Measurements from ENCODE around the gene TRIM10. TPM values are rescaled to one million over a fixed set of nuclear protein-coding genes. Genes with fewer than 3 reads are reported as not detected.

The TRIM10 gene
- total and polyA plus RNA-seq, 2 experiments from 2014 or later: 0.31 TPM; not detected in 1

- no peaks in the 10 kb centered on the region for H3K4me1 ChIP-seq (ENCODE audit: insufficient read depth)
- no peak overlapping the region for H3K4me3 Mint-ChIP-seq
These were observed 815 bp downstream of the TRIM10 start for GRCh38 chr6:30160008-30160784.

More at GRCh38 chr6:30160008-30160784, 815 bp downstream of the TRIM10 start:
- Histone ChIP-seq H4K20me1 (replicated peaks; ENCODE audit: insufficient read depth) (no peaks in the 10 kb centered on the region), H3K4me3 (no peak overlapping the region), H3K9me2 (ENCODE audit: insufficient read depth) (no peaks in the 10 kb centered on the region), H3F3A (replicated peaks; ENCODE audit: low read depth) (no peaks in the 10 kb centered on the region), H3K79me2 (replicated peaks; ENCODE audit: insufficient read depth) (no peaks in the 10 kb centered on the region), H3K27me3 (ENCODE audit: insufficient read depth) (0 out of 2 replicates have a peak, but pooled peaks cover 4% of the 10 kb centered on the region), H3K27ac (ENCODE audit: low read depth) (no peak overlapping the region), H3K36me3 (ENCODE audit: insufficient read depth) (no peaks in the 10 kb centered on the region), H3K4me2 (no peak overlapping the region), H2AFZ (no peak overlapping the region)
- Mint-ChIP-seq H3K4me1 (peaks cover 3% of the 10 kb centered on the region; the same call in 2 of the 3 replicates), H3K36me3 (ENCODE audit: low read depth) (no peaks in the 10 kb centered on the region), H3K27me3 (ENCODE audit: insufficient read depth, low read depth, poor library complexity) (peaks cover 6% of the 10 kb centered on the region), H3K9me3 (no peaks in the 10 kb centered on the region), H3K27ac (no peak overlapping the region)
- ATAC-seq (no peak), DNase-seq (ENCODE audit: low spot score) (no peak)
- TF ChIP-seq EZH2 (IDR thresholded peaks at IDR 0.05; ENCODE audit: low read depth, unreplicated experiment): no peak
- no peak for TF ChIP-seq STAT1 (IDR thresholded peaks at IDR 0.05; ENCODE audit: unreplicated experiment)
- TF ChIP-seq ZNF462 (CRISPR knock-in tag; IDR thresholded peaks at IDR 0.05): no peak
- TF ChIP-seq NANOG (IDR thresholded peaks at IDR 0.05; ENCODE audit: borderline replicate concordance): no peak
- TF ChIP-seq CREB1 (CRISPR knock-in tag; IDR thresholded peaks at IDR 0.05; ENCODE audit: low read depth): no peak

All from GM23338 (cell line).